Adipocyte (in vitro differentiated cells): ENCODE data around the gene HNMT.
A peak's percentile ranks its signal among the peaks of the same experiment; 100 is the strongest.

Experiments used
- DNase-seq: peaks from one replicate; pipeline ENCODE4 v3.0.0-alpha.2; 2015; ENCODE audit warnings: low read depth
- H3K27me3 ChIP-seq: replicated peaks from 2 replicates; pipeline ENCODE4 v1.7.0; 2013; ENCODE audit warnings: mild to moderate bottlenecking, low read length, moderate library complexity; ENCODE audit not compliant: control insufficient read depth, insufficient read depth
- H3K36me3 ChIP-seq: 2 replicates; pipeline ENCODE4 v1.7.0; 2013; ENCODE audit warnings: low read length, mild to moderate bottlenecking, moderate library complexity; ENCODE audit not compliant: control insufficient read depth, insufficient read depth, severe bottlenecking
- H3K4me1 ChIP-seq: 2 replicates; pipeline ENCODE4 v1.7.0; 2013; ENCODE audit warnings: mild to moderate bottlenecking, low read length, moderate library complexity; ENCODE audit not compliant: control insufficient read depth, insufficient read depth
- H3K4me3 ChIP-seq: 2 replicates; pipeline ENCODE4 v1.7.0; 2013; ENCODE audit warnings: mild to moderate bottlenecking, low read length, moderate library complexity
- H3K9ac ChIP-seq: 2 replicates; pipeline ENCODE4 v1.7.0; 2013; ENCODE audit warnings: mild to moderate bottlenecking, low read length, moderate library complexity
- H3K9me3 ChIP-seq: 2 replicates; pipeline ENCODE4 v1.7.0; 2013; ENCODE audit warnings: mild to moderate bottlenecking, low read length, moderate library complexity; ENCODE audit not compliant: control insufficient read depth

HNMT gene

DNA sequence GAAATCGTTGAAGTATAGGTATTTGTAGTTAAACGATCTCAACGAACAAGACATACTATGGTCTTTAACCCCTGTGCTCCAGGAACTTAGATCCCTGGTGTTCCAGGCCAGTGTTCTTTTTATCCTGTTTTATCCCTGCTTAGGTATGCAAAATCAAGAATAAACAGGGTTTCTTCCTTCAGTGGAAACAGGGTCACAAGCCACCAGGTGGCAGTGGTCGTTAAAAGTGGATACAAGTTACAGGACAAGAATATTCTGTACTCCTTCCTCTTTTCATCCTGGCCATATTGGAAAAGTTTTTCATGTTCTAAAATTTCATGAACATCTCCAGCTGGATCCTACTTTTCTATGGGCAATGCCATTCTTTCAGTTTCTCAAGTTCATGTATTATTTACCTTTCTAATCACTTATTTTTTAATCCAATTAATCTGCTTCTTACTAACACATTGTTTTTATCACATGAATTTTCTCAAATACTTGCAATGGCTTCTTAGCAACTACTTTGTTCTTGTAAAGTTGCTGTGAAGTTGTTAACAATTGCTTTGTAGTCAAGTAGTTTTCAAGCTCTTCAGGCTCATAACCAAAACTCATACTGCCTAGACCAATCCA, 16.4 kb upstream of the HNMT start:
- no peaks in the 10 kb centered on the region for H3K36me3 ChIP-seq
- no peak overlapping the region for H3K4me3 ChIP-seq
- no peaks in the 10 kb centered on the region for H3K27me3 ChIP-seq
- H3K9ac ChIP-seq = peak overlapping the region; percentile 20
- H3K4me1 ChIP-seq = peaks cover 8% of the 10 kb centered on the region
- no peaks in the 10 kb centered on the region for H3K9me3 ChIP-seq
- peak; percentile 81 for DNase-seq

DNA sequence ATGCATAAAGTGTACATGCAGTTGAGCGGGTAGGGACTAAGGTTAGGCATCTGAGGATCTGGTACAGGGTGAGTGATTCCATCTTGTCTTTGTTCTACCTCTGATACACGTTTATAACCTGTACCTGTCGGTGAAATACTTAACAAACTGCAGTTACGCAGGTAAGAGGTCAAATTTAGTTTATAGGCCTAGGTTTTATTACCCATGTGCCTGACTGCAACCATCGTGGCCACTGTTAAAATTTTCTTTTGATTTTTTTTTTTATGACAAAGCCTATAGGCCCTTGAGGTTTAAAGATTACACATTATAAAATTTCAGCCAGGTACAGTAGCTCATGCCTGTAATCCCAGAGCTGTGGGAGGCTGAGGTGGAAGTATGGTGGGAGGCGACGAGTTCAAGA, 15.4 kb upstream of the HNMT start:
- peaks cover 14% of the 10 kb centered on the region for H3K4me1 ChIP-seq
- H3K4me3 ChIP-seq = no peak overlapping the region
- no peaks in the 10 kb centered on the region for H3K36me3 ChIP-seq
- DNase-seq = no peak
- no peaks in the 10 kb centered on the region for H3K9me3 ChIP-seq
- no peak overlapping the region for H3K9ac ChIP-seq
- no peaks in the 10 kb centered on the region for H3K27me3 ChIP-seq

DNA sequence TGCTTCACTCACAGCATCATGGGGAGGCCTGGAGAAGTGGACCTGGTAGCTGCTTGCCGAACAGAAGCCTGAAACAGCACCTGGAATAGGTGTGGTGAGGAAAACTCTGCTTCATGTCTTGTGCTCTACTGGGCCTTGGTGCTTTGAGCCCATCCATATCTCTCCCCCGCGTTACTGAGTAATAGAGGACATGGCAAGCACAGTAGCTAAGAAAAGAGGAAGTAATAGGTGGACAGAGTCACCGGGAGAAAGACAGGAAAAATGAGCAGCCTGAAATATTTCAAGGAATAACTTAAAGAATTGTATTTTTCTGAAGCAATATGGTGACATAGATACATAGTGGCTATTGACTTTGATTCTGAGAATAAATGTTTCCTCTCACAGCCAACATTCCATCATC, 14.0 kb upstream of the HNMT start:
- Histone ChIP-seq H3K36me3 (no peaks in the 10 kb centered on the region), H3K27me3 (no peaks in the 10 kb centered on the region), H3K4me1 (peaks cover 14% of the 10 kb centered on the region), H3K9ac (no peak overlapping the region), H3K4me3 (no peak overlapping the region), H3K9me3 (no peaks in the 10 kb centered on the region)
- no peak for DNase-seq

DNA sequence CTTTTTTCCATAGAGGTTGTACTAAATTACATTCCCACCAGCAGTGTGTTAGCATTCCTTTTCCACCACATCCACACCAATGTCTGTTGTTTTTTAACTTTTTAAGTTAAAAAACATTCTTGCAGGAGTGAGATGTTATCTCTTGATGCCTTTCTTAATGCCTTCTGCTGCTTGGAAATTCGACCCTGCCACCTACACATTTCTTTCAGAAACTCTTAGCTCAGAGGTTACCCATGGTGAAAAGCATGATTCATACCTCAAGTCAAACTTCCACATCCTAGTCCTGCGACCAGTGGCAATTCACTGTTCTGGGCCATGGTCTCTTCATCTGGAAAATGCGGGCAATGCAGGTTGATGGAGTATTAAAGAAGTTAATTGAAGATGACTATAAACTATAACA, 12.7 kb upstream of the HNMT start:
- H3K36me3 ChIP-seq = no peaks in the 10 kb centered on the region
- H3K27me3 ChIP-seq = no peaks in the 10 kb centered on the region
- no peak overlapping the region for H3K9ac ChIP-seq
- H3K9me3 ChIP-seq = no peaks in the 10 kb centered on the region
- H3K4me3 ChIP-seq = no peak overlapping the region
- DNase-seq = peak; percentile 57
- H3K4me1 ChIP-seq = peaks cover 17% of the 10 kb centered on the region

DNA sequence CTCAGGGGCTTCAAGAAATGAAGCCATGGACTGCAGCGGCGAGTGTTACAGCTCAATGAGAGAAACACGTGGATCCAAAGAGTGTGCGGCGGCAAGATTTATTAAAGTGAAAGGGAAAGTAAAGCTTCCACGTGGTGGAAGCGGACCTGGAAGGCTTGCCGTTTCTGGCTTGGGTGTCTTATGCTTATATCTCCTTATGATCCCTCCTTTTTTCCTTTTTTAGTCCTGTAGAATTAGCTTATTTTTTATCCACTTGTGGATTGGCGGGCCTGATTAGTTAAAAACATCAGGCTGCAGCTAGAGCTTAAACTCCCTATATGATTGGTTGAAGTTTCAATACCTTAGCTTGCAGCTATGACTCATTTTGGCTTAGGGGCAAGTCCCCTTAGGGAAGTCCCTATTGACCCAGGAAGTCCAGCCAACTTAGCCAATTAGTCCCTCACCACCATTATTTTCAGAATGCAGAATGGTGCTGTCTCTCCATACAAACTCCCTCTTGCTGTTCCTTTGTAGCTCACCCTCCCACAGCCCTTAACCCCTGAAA, 11.6 kb upstream of the HNMT start:
- Histone ChIP-seq H3K36me3 (no peaks in the 10 kb centered on the region), H3K27me3 (no peaks in the 10 kb centered on the region), H3K4me1 (peaks cover 27% of the 10 kb centered on the region), H3K4me3 (peak overlapping the region; percentile 70), H3K9ac (peak overlapping the region; percentile 66), H3K9me3 (no peaks in the 10 kb centered on the region)
- DNase-seq = no peak

DNA sequence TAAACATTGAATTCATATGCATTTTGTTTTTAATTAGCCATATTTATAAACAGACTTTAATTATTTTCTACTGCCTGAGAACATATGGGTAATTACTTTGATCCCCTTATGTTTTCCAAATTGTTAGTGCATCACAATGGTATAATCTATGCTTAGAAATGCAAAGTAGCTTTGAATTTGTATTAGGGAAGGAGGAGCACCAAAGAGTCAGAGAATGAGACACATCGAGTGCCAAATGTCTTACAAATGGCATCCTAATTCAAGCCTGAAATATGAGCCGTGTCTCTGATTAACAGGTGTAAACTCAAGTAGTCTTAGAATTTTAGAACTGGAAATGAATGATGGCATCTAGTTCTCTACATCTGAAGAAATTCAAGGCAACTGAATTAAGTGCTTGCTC, 8.7 kb upstream of the HNMT start:
- no peak overlapping the region for H3K4me3 ChIP-seq

DNA sequence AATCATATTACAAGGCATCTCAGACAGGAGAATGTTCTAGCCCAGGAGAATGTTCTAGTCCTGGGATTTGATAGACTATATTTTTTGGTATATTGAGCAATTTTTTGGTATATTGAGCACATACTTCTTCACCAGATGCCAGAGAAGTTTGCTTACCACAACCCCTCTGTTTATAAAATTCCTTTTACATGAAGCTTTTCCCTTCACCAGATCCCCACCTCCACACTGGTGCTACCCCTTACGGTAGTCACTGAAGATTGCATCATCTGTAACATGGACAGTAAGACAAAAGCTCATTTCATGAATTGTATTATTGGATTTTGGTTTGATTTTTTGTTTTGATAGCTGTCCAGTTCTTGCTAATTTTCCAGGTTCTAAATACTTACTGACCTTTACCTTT, 7.2 kb upstream of the HNMT start:
- H3K36me3 ChIP-seq = no peaks in the 10 kb centered on the region
- DNase-seq = peak; percentile 83
- no peaks in the 10 kb centered on the region for H3K9me3 ChIP-seq
- no peak overlapping the region for H3K4me3 ChIP-seq
- peaks cover 24% of the 10 kb centered on the region for H3K4me1 ChIP-seq
- no peaks in the 10 kb centered on the region for H3K27me3 ChIP-seq
- H3K9ac ChIP-seq = no peak overlapping the region

More for the DNA sequence above, 8.7 kb upstream of the HNMT start:
- Histone ChIP-seq H3K9ac (no peak overlapping the region), H3K27me3 (no peaks in the 10 kb centered on the region), H3K36me3 (no peaks in the 10 kb centered on the region), H3K4me1 (peaks cover 27% of the 10 kb centered on the region), H3K9me3 (no peaks in the 10 kb centered on the region)
- no peak for DNase-seq

DNA sequence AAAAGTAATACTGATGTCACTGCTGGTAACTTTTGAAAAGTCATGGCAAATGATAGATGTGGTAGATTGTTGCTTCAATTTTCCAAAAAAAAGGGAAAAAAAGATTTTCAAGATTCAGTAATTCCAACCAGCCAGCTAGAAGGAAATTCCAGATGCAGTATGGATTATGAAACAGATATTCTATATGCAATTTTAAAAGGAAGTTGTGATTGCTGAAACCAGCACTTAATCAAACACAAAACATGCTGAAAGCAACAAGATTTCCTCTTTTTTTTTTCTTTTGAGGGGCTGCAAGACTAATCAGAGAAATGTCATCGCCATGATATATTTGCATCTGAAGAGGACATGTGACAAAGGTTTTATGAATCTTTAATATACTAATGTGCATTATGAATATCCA, 5.1 kb upstream of the HNMT start:
- H3K36me3 ChIP-seq = no peaks in the 10 kb centered on the region
- H3K27me3 ChIP-seq = no peaks in the 10 kb centered on the region
- H3K4me3 ChIP-seq = no peak overlapping the region
- H3K4me1 ChIP-seq = peaks cover 24% of the 10 kb centered on the region
- H3K9me3 ChIP-seq = no peaks in the 10 kb centered on the region
- H3K9ac ChIP-seq = no peak overlapping the region
- no peak for DNase-seq

DNA sequence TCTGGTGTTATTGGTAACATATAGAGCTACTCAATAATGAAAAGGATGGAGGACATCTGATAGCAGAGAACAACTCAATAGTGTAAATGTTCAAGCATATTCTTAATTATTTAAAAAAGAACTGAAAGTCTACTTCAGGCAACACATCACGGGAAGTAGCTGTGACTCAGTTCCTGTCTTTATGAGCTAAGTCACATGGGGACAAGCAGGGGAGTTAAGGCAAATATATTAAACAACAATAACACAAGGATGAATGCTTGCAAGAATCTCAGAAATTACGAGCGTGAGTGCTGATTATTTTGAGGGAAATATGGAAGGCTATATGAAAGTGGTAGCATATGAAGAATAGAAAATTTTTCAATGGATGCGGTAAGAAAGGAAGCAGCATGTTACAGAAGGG, 4.0 kb upstream of the HNMT start:
- H3K9ac ChIP-seq = no peak overlapping the region
- DNase-seq = no peak
- no peak overlapping the region for H3K4me3 ChIP-seq
- H3K9me3 ChIP-seq = no peaks in the 10 kb centered on the region
- peaks cover 24% of the 10 kb centered on the region for H3K4me1 ChIP-seq
- no peaks in the 10 kb centered on the region for H3K27me3 ChIP-seq
- no peaks in the 10 kb centered on the region for H3K36me3 ChIP-seq

DNA sequence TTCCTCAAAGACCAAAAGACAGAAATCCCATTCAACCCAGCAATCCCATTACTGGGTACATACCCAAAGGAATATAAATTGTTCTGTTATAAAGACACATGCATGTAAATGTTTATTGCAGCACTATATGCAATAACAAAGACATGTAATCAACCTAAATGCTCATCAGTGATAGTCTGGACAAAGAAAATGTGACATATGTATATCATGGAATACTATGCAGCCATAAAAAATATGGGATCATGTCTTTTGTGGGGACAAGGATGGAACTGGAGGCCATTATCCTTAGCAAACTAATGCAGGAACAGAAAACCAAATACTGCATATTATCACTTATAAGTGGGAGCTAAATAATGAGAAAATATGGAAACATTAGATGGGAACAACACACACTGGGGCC, 2.7 kb upstream of the HNMT start:
- no peak overlapping the region for H3K9ac ChIP-seq
- DNase-seq = no peak
- H3K9me3 ChIP-seq = no peaks in the 10 kb centered on the region
- H3K4me3 ChIP-seq = no peak overlapping the region
- H3K27me3 ChIP-seq = no peaks in the 10 kb centered on the region
- H3K4me1 ChIP-seq = peaks cover 30% of the 10 kb centered on the region
- no peaks in the 10 kb centered on the region for H3K36me3 ChIP-seq

DNA sequence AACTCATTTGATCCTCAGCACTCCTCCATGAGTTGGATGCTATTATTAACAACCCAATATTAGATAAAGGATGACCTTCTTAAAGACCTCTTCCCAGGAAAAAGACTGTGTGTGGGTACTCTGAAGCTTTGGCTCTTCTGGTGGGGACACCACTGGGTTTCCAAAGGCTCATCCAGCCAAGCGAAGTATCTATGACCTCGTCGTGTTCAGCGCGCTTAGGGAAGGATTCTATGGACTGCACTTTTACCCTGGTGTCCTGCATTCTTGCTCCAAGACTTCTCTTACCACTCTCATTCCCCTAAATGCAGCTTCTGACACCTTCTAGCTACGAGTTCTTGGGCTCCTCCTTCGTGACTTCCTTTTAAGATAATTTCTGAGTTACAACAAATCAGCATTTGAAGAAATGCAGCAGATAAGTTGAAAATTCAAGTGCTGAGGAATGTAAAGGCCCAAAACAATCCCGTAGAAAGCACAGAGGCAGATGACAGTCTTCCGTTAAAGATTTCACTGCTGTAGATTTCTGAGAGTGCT, 673 bp upstream of the HNMT start:
- Histone ChIP-seq H3K36me3 (peaks cover 11% of the 10 kb centered on the region), H3K9me3 (no peaks in the 10 kb centered on the region), H3K4me1 (peaks cover 34% of the 10 kb centered on the region), H3K9ac (peak overlapping the region; percentile 98), H3K4me3 (peak overlapping the region; percentile 94), H3K27me3 (no peaks in the 10 kb centered on the region)
- DNase-seq = no peak
